HEK293T (cell line): ENCODE results near the gene RHCE.
"Not testable (repeated sequence)": the region's sequence is repeated elsewhere in the genome, so short reads cannot be mapped to it uniquely, and the experiment has no call there.

Experiments used
- BHLHE40 ChIP-seq: fragments of 450-650 bp; IDR thresholded peaks from 2 replicates; pipeline ENCODE4 v1.6.1; 2016; ENCODE audit warnings: mild to moderate bottlenecking, moderate library complexity, borderline replicate concordance
- CTBP1 ChIP-seq: fragments of 450-650 bp; IDR thresholded peaks from 2 replicates; pipeline ENCODE4 v1.6.1; 2016; ENCODE audit warnings: borderline replicate concordance
- ELF4 ChIP-seq: fragments of 450-650 bp; IDR thresholded peaks from 2 replicates; pipeline ENCODE4 v1.6.1; 2017; ENCODE audit warnings: antibody characterized with exemption
- FOXA1 ChIP-seq: fragments of 450-650 bp; IDR thresholded peaks from 2 replicates; pipeline ENCODE4 v1.6.1; 2016; ENCODE audit warnings: mild to moderate bottlenecking
- FOXK2 ChIP-seq: fragments of 450-650 bp; IDR thresholded peaks from 2 replicates; pipeline ENCODE4 v1.6.1; 2016; ENCODE audit warnings: mild to moderate bottlenecking
- FOXM1 ChIP-seq: fragments of 450-650 bp; IDR thresholded peaks from 2 replicates; pipeline ENCODE4 v1.6.1; 2017; ENCODE audit warnings: mild to moderate bottlenecking, borderline replicate concordance
- L3MBTL2 ChIP-seq: fragments of 450-650 bp; conservative IDR thresholded peaks from 2 replicates; pipeline ENCODE4 v1.6.1; 2016; ENCODE audit warnings: mild to moderate bottlenecking
- LEF1 ChIP-seq: fragments of 450-650 bp; IDR thresholded peaks from 2 replicates; pipeline ENCODE4 v1.6.1; 2017; ENCODE audit warnings: mild to moderate bottlenecking, borderline replicate concordance
- NFRKB ChIP-seq: fragments of 450-650 bp; IDR thresholded peaks from 2 replicates; pipeline ENCODE4 v1.6.1; 2016; ENCODE audit warnings: mild to moderate bottlenecking, moderate library complexity
- SP1 ChIP-seq: fragments of 450-650 bp; IDR thresholded peaks from 2 replicates; pipeline ENCODE4 v1.6.1; 2017
- SUZ12 ChIP-seq: fragments of 450-650 bp; IDR thresholded peaks from 2 replicates; pipeline ENCODE4 v1.6.1; 2016; ENCODE audit warnings: mild to moderate bottlenecking
- TARDBP ChIP-seq: fragments of 450-650 bp; IDR thresholded peaks from 2 replicates; pipeline ENCODE4 v1.6.1; 2016
- TF ChIP-seq, protein P1 (sequence below): fragments of 450-650 bp; IDR thresholded peaks from 2 replicates; pipeline ENCODE4 v1.6.1; 2016

DNA sequence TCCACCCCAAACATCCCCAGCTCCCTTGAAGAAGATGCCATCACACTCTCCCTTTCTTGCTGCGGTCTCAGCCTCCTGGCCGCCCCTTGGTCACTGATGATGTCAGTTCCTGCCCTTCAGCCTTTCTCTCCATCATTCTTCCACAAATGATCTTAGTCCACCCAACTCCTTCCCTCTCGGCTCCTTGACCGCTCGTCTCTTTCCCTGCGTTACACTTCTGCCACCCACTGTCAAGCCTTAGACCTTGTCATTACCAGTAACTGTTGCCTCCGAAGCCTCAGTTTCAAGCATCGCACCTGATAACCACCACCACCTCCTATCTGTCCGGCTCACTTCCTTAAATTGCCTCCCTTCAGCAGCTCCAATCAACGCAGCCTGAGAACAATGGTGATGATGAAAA lies 23.1 kb downstream of the RHCE start:
- not testable (repeated sequence) for TF ChIP-seq FOXK2, BHLHE40, ELF4, CTBP1, L3MBTL2, FOXM1, SP1, LEF1, SUZ12, FOXA1, NFRKB, TARDBP
- TF ChIP-seq, protein P1, sequence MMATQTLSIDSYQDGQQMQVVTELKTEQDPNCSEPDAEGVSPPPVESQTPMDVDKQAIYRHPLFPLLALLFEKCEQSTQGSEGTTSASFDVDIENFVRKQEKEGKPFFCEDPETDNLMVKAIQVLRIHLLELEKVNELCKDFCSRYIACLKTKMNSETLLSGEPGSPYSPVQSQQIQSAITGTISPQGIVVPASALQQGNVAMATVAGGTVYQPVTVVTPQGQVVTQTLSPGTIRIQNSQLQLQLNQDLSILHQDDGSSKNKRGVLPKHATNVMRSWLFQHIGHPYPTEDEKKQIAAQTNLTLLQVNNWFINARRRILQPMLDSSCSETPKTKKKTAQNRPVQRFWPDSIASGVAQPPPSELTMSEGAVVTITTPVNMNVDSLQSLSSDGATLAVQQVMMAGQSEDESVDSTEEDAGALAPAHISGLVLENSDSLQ, result not testable (repeated sequence)
